Vagina (tissue), 2 donors: ENCODE measurements around the gene KCNS1. TPM values are rescaled to one million over a fixed set of nuclear protein-coding genes. Genes with fewer than 3 reads are reported as not detected.

Experiments used
- DNase-seq, 2 donors: peaks; one replicate each; pipeline ENCODE4 v3.0.0-alpha.2; 2017; ENCODE audit errors: extremely low spot score in 2 of 2
- H3K27ac ChIP-seq: fragments of 200-600 bp; sonication (generic); one replicate; pipeline ENCODE4 v1.5.1; 2019
- H3K27me3 ChIP-seq: fragments of 200-600 bp; sonication (generic); one replicate; pipeline ENCODE4 v1.5.1; 2019
- H3K36me3 ChIP-seq, 2 donors: fragments of 200-600 bp; sonication (generic); one replicate each; pipeline ENCODE4 v1.5.1; 2017 to 2019
- H3K4me1 ChIP-seq: fragments of 200-600 bp; sonication (generic); one replicate; pipeline ENCODE4 v1.5.1; 2019
- H3K4me3 ChIP-seq, 2 donors: fragments of 200-600 bp; sonication (generic); 1 replicate in 1 of 2; 2 replicates in 1 of 2; pipeline ENCODE4 v1.5.1; 2016 to 2019
- H3K9me3 ChIP-seq: fragments of 200-600 bp; sonication (generic); one replicate; pipeline ENCODE4 v1.5.1; 2019
- POLR2A ChIP-seq, 2 donors: fragments of 450-650 bp; IDR thresholded peaks; one replicate each; pipeline ENCODE4 v1.6.1; 2017; ENCODE audit warnings: antibody characterized with exemption in 2 of 2, mild to moderate bottlenecking in 2 of 2, moderate library complexity in 2 of 2
- POLR2AphosphoS5 ChIP-seq, 2 donors: sonication (generic); formaldehyde crosslinking; IDR thresholded peaks; one replicate each; pipeline ENCODE4 v1.9.0; 2017; ENCODE audit warnings: antibody characterized with exemption in 2 of 2, mild to moderate bottlenecking in 2 of 2, low read depth in 1 of 2; ENCODE audit not compliant: insufficient read depth in 1 of 2
- intact Hi-C: fragments of 100-400 bp; cut with DNase I; formaldehyde crosslinking; loops from one replicate; pipeline ENCODE4 v1.15.1; 2023
- total RNA-seq: library from RNA; depleted of rRNA; stranded (reverse); fragments of >200 nt; gene quantifications from one replicate; pipeline ENCODE4 v1.2.3, GENCODE V29; 2016
- TF ChIP-seq, protein P1 (sequence below), 3 experiments: fragments of 450-650 bp in 2 of 3; fragments of 200-600 bp in 1 of 3; sonication (generic) in 1 of 3; IDR thresholded peaks; one replicate each; pipeline ENCODE4 v1.5.1; 2017 to 2019; ENCODE audit warnings: antibody characterized with exemption in 3 of 3, mild to moderate bottlenecking in 2 of 3, moderate library complexity in 2 of 3

The KCNS1 gene
- total RNA-seq, 1 donor from 2014 or later, result not detected

- intact Hi-C loops, result loop anchor here (10.0 kb wide), 1 partner anchor 80 kb away; no protein-coding TSS in a partner anchor
- no peaks in the 10 kb centered on the region for H3K4me1 ChIP-seq
- H3K27me3 ChIP-seq, result peaks cover 6% of the 10 kb centered on the region
- no peak for DNase-seq
- H3K4me3 ChIP-seq, result no peak overlapping the region
- no peaks in the 10 kb centered on the region for H3K9me3 ChIP-seq
- no peak for TF ChIP-seq POLR2AphosphoS5 (IDR thresholded peaks at IDR 0.05; ENCODE audit: insufficient read depth in 1 of 2, low read depth in 1 of 2)
- no peak for TF ChIP-seq POLR2A (IDR thresholded peaks at IDR 0.05)
- TF ChIP-seq, protein P1, sequence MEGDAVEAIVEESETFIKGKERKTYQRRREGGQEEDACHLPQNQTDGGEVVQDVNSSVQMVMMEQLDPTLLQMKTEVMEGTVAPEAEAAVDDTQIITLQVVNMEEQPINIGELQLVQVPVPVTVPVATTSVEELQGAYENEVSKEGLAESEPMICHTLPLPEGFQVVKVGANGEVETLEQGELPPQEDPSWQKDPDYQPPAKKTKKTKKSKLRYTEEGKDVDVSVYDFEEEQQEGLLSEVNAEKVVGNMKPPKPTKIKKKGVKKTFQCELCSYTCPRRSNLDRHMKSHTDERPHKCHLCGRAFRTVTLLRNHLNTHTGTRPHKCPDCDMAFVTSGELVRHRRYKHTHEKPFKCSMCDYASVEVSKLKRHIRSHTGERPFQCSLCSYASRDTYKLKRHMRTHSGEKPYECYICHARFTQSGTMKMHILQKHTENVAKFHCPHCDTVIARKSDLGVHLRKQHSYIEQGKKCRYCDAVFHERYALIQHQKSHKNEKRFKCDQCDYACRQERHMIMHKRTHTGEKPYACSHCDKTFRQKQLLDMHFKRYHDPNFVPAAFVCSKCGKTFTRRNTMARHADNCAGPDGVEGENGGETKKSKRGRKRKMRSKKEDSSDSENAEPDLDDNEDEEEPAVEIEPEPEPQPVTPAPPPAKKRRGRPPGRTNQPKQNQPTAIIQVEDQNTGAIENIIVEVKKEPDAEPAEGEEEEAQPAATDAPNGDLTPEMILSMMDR (IDR thresholded peaks at IDR 0.05), result no peak
- H3K36me3 ChIP-seq, result no peaks in the 10 kb centered on the region
- no peak overlapping the region for H3K27ac ChIP-seq
Measured at GRCh38 chr20:45094864-45095574, 5.9 kb downstream of the KCNS1 start.

GRCh38 chr20:45094201-45094600, 6.7 kb downstream of the KCNS1 start:
- H3K36me3 ChIP-seq, result no peaks in the 10 kb centered on the region
- no peak for DNase-seq
- H3K9me3 ChIP-seq, result no peaks in the 10 kb centered on the region
- H3K27ac ChIP-seq, result no peak overlapping the region
- H3K27me3 ChIP-seq, result peaks cover 6% of the 10 kb centered on the region
- no peaks in the 10 kb centered on the region for H3K4me1 ChIP-seq
- intact Hi-C loops, result loop anchor here (10.0 kb wide), 1 partner anchor 79 kb away; no protein-coding TSS in a partner anchor
- TF ChIP-seq, protein P1 (IDR thresholded peaks at IDR 0.05), result no peak
- TF ChIP-seq POLR2AphosphoS5 (IDR thresholded peaks at IDR 0.05; ENCODE audit: insufficient read depth in 1 of 2, low read depth in 1 of 2), result no peak
- no peak for TF ChIP-seq POLR2A (IDR thresholded peaks at IDR 0.05)
- H3K4me3 ChIP-seq, result no peak overlapping the region

GRCh38 chr20:45092898-45093297, 8.0 kb downstream of the KCNS1 start:
- no peak overlapping the region for H3K4me3 ChIP-seq
- intact Hi-C loops, result loop anchor here (10.0 kb wide), 1 partner anchor 78 kb away; no protein-coding TSS in a partner anchor
- no peak overlapping the region for H3K27ac ChIP-seq
- TF ChIP-seq POLR2AphosphoS5 (IDR thresholded peaks at IDR 0.05; ENCODE audit: insufficient read depth in 1 of 2, low read depth in 1 of 2) (no peak), POLR2A (IDR thresholded peaks at IDR 0.05) (no peak)
- TF ChIP-seq, protein P1 (IDR thresholded peaks at IDR 0.05), result no peak
- H3K27me3 ChIP-seq, result peaks cover 5% of the 10 kb centered on the region
- no peak for DNase-seq
- H3K9me3 ChIP-seq, result no peaks in the 10 kb centered on the region
- H3K4me1 ChIP-seq, result peaks cover 7% of the 10 kb centered on the region
- H3K36me3 ChIP-seq, result no peaks in the 10 kb centered on the region

DNA sequence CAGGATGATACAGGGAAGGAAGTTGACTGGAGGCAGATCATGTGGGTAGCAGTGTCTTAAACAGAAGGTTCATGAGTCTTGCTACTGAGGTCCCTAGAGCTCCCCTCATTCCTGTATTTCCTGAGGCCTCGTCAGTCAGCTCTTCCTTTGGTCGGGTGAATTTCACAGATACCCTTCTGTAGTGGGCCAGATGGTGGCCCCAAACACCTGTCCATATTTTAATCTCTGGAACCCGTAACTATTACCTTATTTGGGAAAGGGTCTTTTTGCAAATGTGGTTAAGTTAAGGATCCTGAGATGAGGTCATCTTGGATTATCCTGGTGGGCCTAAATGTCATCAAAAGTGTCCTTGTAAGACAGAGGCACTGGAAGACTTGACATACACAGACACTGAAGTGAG, 9.6 kb downstream of the KCNS1 start:
- intact Hi-C loops, result loop anchor here (10.0 kb wide), 1 partner anchor 77 kb away; no protein-coding TSS in a partner anchor
- H3K36me3 ChIP-seq, result no peaks in the 10 kb centered on the region
- H3K27me3 ChIP-seq, result no peaks in the 10 kb centered on the region

More for the DNA sequence above, 9.6 kb downstream of the KCNS1 start:
- H3K9me3 ChIP-seq, result no peaks in the 10 kb centered on the region
- no peak for TF ChIP-seq POLR2AphosphoS5 (IDR thresholded peaks at IDR 0.05; ENCODE audit: insufficient read depth in 1 of 2, low read depth in 1 of 2)
- TF ChIP-seq, protein P1 (IDR thresholded peaks at IDR 0.05), result no peak
- TF ChIP-seq POLR2A (IDR thresholded peaks at IDR 0.05), result no peak
- no peak overlapping the region for H3K4me3 ChIP-seq
- no peak overlapping the region for H3K27ac ChIP-seq
- no peak for DNase-seq
- H3K4me1 ChIP-seq, result peaks cover 11% of the 10 kb centered on the region
